Measurements from ENCODE around the gene FBXL17. TPM values are rescaled to one million over a fixed set of nuclear protein-coding genes. Genes with fewer than 3 reads are reported as not detected.

The FBXL17 gene
- total RNA-seq, 1 donor from 2014 or later = 26.9 TPM

- Mint-ChIP-seq H3K9me3 (no peaks in the 10 kb centered on the region), H3K36me3 (ENCODE audit: low read depth) (peaks cover 30% of the 10 kb centered on the region), H3K4me3 (no peak overlapping the region), H3K4me1 (no peaks in the 10 kb centered on the region), H3K27ac (no peak overlapping the region), H3K27me3 (no peaks in the 10 kb centered on the region)
- POLR2A ChIA-PET = no interaction called here
- no peak for ATAC-seq (ENCODE audit: low read depth)
- CTCF ChIA-PET = no interaction called here
- intact Hi-C loops (cut with micrococcal nuclease) = no loop called here
- DNase-seq = no peak
- TF ChIP-seq CTCF (IDR thresholded peaks at IDR 0.05) = no peak
Observed at GRCh38 chr5:108339220-108339619, 42.7 kb downstream of the FBXL17 start.

- H3K9me3 Mint-ChIP-seq = no peaks in the 10 kb centered on the region
- no peaks in the 10 kb centered on the region for H3K27me3 Mint-ChIP-seq
- ATAC-seq (ENCODE audit: low read depth) = no peak
- DNase-seq = no peak
- CTCF ChIA-PET = no interaction called here
- no peak overlapping the region for H3K27ac Mint-ChIP-seq
- no peak for TF ChIP-seq CTCF (IDR thresholded peaks at IDR 0.05)
- intact Hi-C loops (cut with micrococcal nuclease) = no loop called here
- POLR2A ChIA-PET = no interaction called here
- H3K4me1 Mint-ChIP-seq = no peaks in the 10 kb centered on the region
- H3K4me3 Mint-ChIP-seq = no peak overlapping the region
- peaks cover 11% of the 10 kb centered on the region for H3K36me3 Mint-ChIP-seq (ENCODE audit: low read depth)
Observed at GRCh38 chr5:108334225-108334624, 47.7 kb downstream of the FBXL17 start.

- no peaks in the 10 kb centered on the region for H3K4me1 Mint-ChIP-seq
Observed at GRCh38 chr5:108326982-108327381, 54.9 kb downstream of the FBXL17 start.

GRCh38 chr5:108324886-108325285, 57.0 kb downstream of the FBXL17 start:
- Mint-ChIP-seq H3K36me3 (ENCODE audit: low read depth) (peaks cover 33% of the 10 kb centered on the region), H3K27me3 (no peaks in the 10 kb centered on the region), H3K9me3 (peaks cover 1% of the 10 kb centered on the region), H3K4me3 (no peak overlapping the region), H3K27ac (no peak overlapping the region), H3K4me1 (no peaks in the 10 kb centered on the region)
- ATAC-seq (ENCODE audit: low read depth) (no peak), DNase-seq (no peak)
- TF ChIP-seq CTCF (IDR thresholded peaks at IDR 0.05) = no peak
- intact Hi-C loops (cut with micrococcal nuclease) = no loop called here
- ChIA-PET CTCF (no interaction called here), POLR2A (no interaction called here)

More at GRCh38 chr5:108326982-108327381, 54.9 kb downstream of the FBXL17 start:
- Mint-ChIP-seq H3K36me3 (ENCODE audit: low read depth) (peaks cover 31% of the 10 kb centered on the region), H3K27ac (no peak overlapping the region), H3K27me3 (no peaks in the 10 kb centered on the region), H3K4me3 (no peak overlapping the region), H3K9me3 (peaks cover 1% of the 10 kb centered on the region)
- no peak for ATAC-seq (ENCODE audit: low read depth)
- CTCF ChIA-PET = no interaction called here
- TF ChIP-seq CTCF (IDR thresholded peaks at IDR 0.05) = no peak
- POLR2A ChIA-PET = no interaction called here
- no peak for DNase-seq
- intact Hi-C loops (cut with micrococcal nuclease) = no loop called here

- no peak overlapping the region for H3K4me3 Mint-ChIP-seq
Observed at GRCh38 chr5:108321341-108321740, 60.6 kb downstream of the FBXL17 start.

More at GRCh38 chr5:108321341-108321740, 60.6 kb downstream of the FBXL17 start:
- Mint-ChIP-seq H3K4me1 (no peaks in the 10 kb centered on the region), H3K36me3 (ENCODE audit: low read depth) (peaks cover 22% of the 10 kb centered on the region), H3K9me3 (no peaks in the 10 kb centered on the region), H3K27ac (no peak overlapping the region), H3K27me3 (no peaks in the 10 kb centered on the region)
- POLR2A ChIA-PET = no interaction called here
- ATAC-seq (ENCODE audit: low read depth) (no peak), DNase-seq (no peak)
- no peak for TF ChIP-seq CTCF (IDR thresholded peaks at IDR 0.05)
- CTCF ChIA-PET = no interaction called here
- intact Hi-C loops (cut with micrococcal nuclease) = no loop called here

All from activated B cell treated with CpG ODN at 0.5 μM for 24 hours (primary cell).